HEK293 (cell line): ENCODE results near the gene UFC1.

Source experiments
- BCL11A ChIP-seq: fragments of 450-650 bp; formaldehyde crosslinking; IDR thresholded peaks from 2 replicates; pipeline ENCODE4 v1.5.1; 2016; ENCODE audit warnings: low read depth, missing biosample characterization, missing genetic modification characterization
- CTCF ChIP-seq: fragments of 450-650 bp; formaldehyde crosslinking; IDR thresholded peaks from 2 replicates; pipeline ENCODE4 v1.5.1; 2016; ENCODE audit warnings: missing biosample characterization, missing genetic modification characterization
- GFI1B ChIP-seq: fragments of 450-650 bp; formaldehyde crosslinking; IDR thresholded peaks from 2 replicates; pipeline ENCODE4 v1.5.1; 2016; ENCODE audit warnings: missing biosample characterization, missing genetic modification characterization
- PRDM1 ChIP-seq: fragments of 450-650 bp; formaldehyde crosslinking; IDR thresholded peaks from 2 replicates; pipeline ENCODE4; 2016; ENCODE audit warnings: missing biosample characterization, missing genetic modification characterization
- PRDM6 ChIP-seq: fragments of 450-650 bp; formaldehyde crosslinking; IDR thresholded peaks from 2 replicates; pipeline ENCODE4 v1.5.1; 2017; ENCODE audit warnings: missing biosample characterization, missing genetic modification characterization
- SP3 ChIP-seq: fragments of 450-650 bp; formaldehyde crosslinking; IDR thresholded peaks from 2 replicates; pipeline ENCODE4 v1.5.1; 2016; ENCODE audit warnings: missing biosample characterization, missing genetic modification characterization
- YY2 ChIP-seq: fragments of 450-650 bp; formaldehyde crosslinking; IDR thresholded peaks from 2 replicates; pipeline ENCODE4 v1.5.1; 2016; ENCODE audit warnings: missing biosample characterization, missing genetic modification characterization
- ZNF112 ChIP-seq: fragments of 450-650 bp; formaldehyde crosslinking; IDR thresholded peaks from 2 replicates; pipeline ENCODE4 v1.5.0; 2017; ENCODE audit warnings: missing biosample characterization, missing genetic modification characterization
- ZNF132 ChIP-seq: fragments of 450-650 bp; formaldehyde crosslinking; IDR thresholded peaks from 2 replicates; pipeline ENCODE4 v1.5.1; 2017; ENCODE audit warnings: missing biosample characterization, missing genetic modification characterization, borderline replicate concordance
- ZNF175 ChIP-seq: fragments of 450-650 bp; formaldehyde crosslinking; IDR thresholded peaks from 2 replicates; pipeline ENCODE4 v1.5.1; 2016; ENCODE audit warnings: missing biosample characterization, missing genetic modification characterization
- ZNF184 ChIP-seq: fragments of 450-650 bp; IDR thresholded peaks from 2 replicates; pipeline ENCODE4 v1.5.1; 2018; ENCODE audit warnings: missing biosample characterization, mild to moderate bottlenecking, missing genetic modification characterization
- ZNF19 ChIP-seq: fragments of 450-650 bp; formaldehyde crosslinking; IDR thresholded peaks from 2 replicates; pipeline ENCODE4; 2016; ENCODE audit warnings: missing biosample characterization, missing genetic modification characterization, low read depth
- ZNF280D ChIP-seq: fragments of 450-650 bp; formaldehyde crosslinking; IDR thresholded peaks from 2 replicates; pipeline ENCODE4 v1.5.1; 2016; ENCODE audit warnings: missing biosample characterization, missing genetic modification characterization
- ZNF404 ChIP-seq: fragments of 450-650 bp; formaldehyde crosslinking; IDR thresholded peaks from 2 replicates; pipeline ENCODE4 v1.5.1; 2017; ENCODE audit warnings: missing biosample characterization, missing genetic modification characterization
- ZNF423 ChIP-seq: fragments of 450-650 bp; formaldehyde crosslinking; IDR thresholded peaks from 2 replicates; pipeline ENCODE4 v1.5.1; 2016; ENCODE audit warnings: missing biosample characterization, missing genetic modification characterization
- ZNF518A ChIP-seq: fragments of 450-650 bp; formaldehyde crosslinking; conservative IDR thresholded peaks from 2 replicates; pipeline ENCODE4 v1.5.1; 2016; ENCODE audit warnings: low read depth, missing biosample characterization, missing genetic modification characterization
- ZNF549 ChIP-seq: fragments of 450-650 bp; IDR thresholded peaks from 2 replicates; pipeline ENCODE4 v1.5.1; 2018; ENCODE audit warnings: missing biosample characterization, missing genetic modification characterization, mild to moderate bottlenecking, inconsistent platforms, moderate library complexity
- ZNF558 ChIP-seq: fragments of 450-650 bp; formaldehyde crosslinking; IDR thresholded peaks from 2 replicates; pipeline ENCODE4 v1.5.1; 2016; ENCODE audit warnings: missing biosample characterization, missing genetic modification characterization
- ZNF624 ChIP-seq: fragments of 450-650 bp; formaldehyde crosslinking; IDR thresholded peaks from 2 replicates; pipeline ENCODE4 v1.5.1; 2017; ENCODE audit warnings: missing biosample characterization, missing genetic modification characterization
- ZNF629 ChIP-seq: fragments of 450-650 bp; formaldehyde crosslinking; IDR thresholded peaks from 2 replicates; pipeline ENCODE4 v1.5.1; 2017; ENCODE audit warnings: missing biosample characterization, missing genetic modification characterization
- ZNF660 ChIP-seq: fragments of 450-650 bp; IDR thresholded peaks from 2 replicates; pipeline ENCODE4 v1.5.1; 2018; ENCODE audit warnings: missing biosample characterization, mild to moderate bottlenecking, missing genetic modification characterization
- ZNF701 ChIP-seq: fragments of 450-650 bp; formaldehyde crosslinking; IDR thresholded peaks from 2 replicates; pipeline ENCODE4 v1.5.1; 2016; ENCODE audit warnings: missing biosample characterization, missing genetic modification characterization
- ZNF707 ChIP-seq: fragments of 450-650 bp; formaldehyde crosslinking; IDR thresholded peaks from 2 replicates; pipeline ENCODE4 v1.5.1; 2016; ENCODE audit warnings: missing biosample characterization, missing genetic modification characterization
- ZNF76 ChIP-seq: fragments of 450-650 bp; formaldehyde crosslinking; IDR thresholded peaks from 2 replicates; pipeline ENCODE4; 2016; ENCODE audit warnings: low read depth, missing biosample characterization, missing genetic modification characterization, borderline replicate concordance
- ZNF785 ChIP-seq: fragments of 450-650 bp; formaldehyde crosslinking; IDR thresholded peaks from 2 replicates; pipeline ENCODE4 v1.5.1; 2016; ENCODE audit warnings: missing biosample characterization, missing genetic modification characterization
- ZSCAN23 ChIP-seq: fragments of 450-650 bp; formaldehyde crosslinking; IDR thresholded peaks from 2 replicates; pipeline ENCODE4 v1.5.1; 2016; ENCODE audit warnings: missing biosample characterization, missing genetic modification characterization
- ZXDB ChIP-seq: fragments of 450-650 bp; formaldehyde crosslinking; IDR thresholded peaks from 2 replicates; pipeline ENCODE4 v1.5.1; 2016; ENCODE audit warnings: missing biosample characterization, missing genetic modification characterization

Gene UFC1

GRCh38 chr1:161131523-161132409 lies 22.0 kb upstream of the UFC1 start (continued):
- TF ChIP-seq ZNF518A (tag by site-specific recombination) (no peak), ZNF423 (no peak), ZNF175 (tag by site-specific recombination) (no peak), ZNF184 (no peak), ZXDB (peak; percentile 80), ZNF404 (no peak), YY2 (tag by site-specific recombination) (no peak), ZNF112 (no peak), ZNF701 (tag by site-specific recombination) (no peak; the same call in 1 of the 2 replicates), ZNF280D (tag by site-specific recombination) (no peak), ZNF785 (tag by site-specific recombination) (no peak), ZNF707 (no peak), PRDM6 (no peak), ZNF132 (tag by site-specific recombination) (no peak), PRDM1 (tag by site-specific recombination) (peak; percentile 100), ZNF76 (tag by site-specific recombination) (no peak; the same call in 1 of the 2 replicates), ZSCAN23 (0 out of 2 replicates have a peak, but pooled peaks have one; percentile 49), ZNF558 (tag by site-specific recombination) (no peak), ZNF549 (tag by site-specific recombination) (no peak), SP3 (no peak; the same call in 1 of the 2 replicates), ZNF624 (tag by site-specific recombination) (no peak), ZNF660 (tag by site-specific recombination) (no peak), ZNF19 (tag by site-specific recombination) (no peak), ZNF629 (tag by site-specific recombination) (no peak), BCL11A (tag by site-specific recombination) (no peak), GFI1B (tag by site-specific recombination) (no peak), CTCF (tag by site-specific recombination) (no peak)
